GM12878 (cell line): ENCODE measurements around the gene MYO1D. TPM values are rescaled to one million over a fixed set of nuclear protein-coding genes. Genes with fewer than 3 reads are reported as not detected.

ENCODE experiments used
- ATAC-seq: fragments of 200-7000 bp; cut with Tn5 transposase; 3 replicates; pipeline ENCODE4 v1.9.1; 2020; ENCODE audit warnings: mild to moderate bottlenecking, moderate library complexity
- BruUV-seq: library from RNA; stranded (reverse); fragments of 400-500 nt; replicated peaks from 2 replicates; lab custom pipeline; 2021; lab: Mats Ljungman, UMichigan
- CTCF ChIA-PET: fragments of 300-600 bp; sonication (Branson Sonifier 250); formaldehyde crosslinking; extraction: SDS; loops from one replicate; lab custom pipeline; 2021; ENCODE audit warnings: inconsistent platforms; lab: Yijun Ruan, JAX
- POLR2A ChIA-PET: fragments of 350-600 bp; formaldehyde crosslinking; extraction: SDS; loops from one replicate; lab custom pipeline; 2021; ENCODE audit warnings: inconsistent platforms; lab: Charles Lee
- RAD21 ChIA-PET: fragments of 300-600 bp; sonication (Branson Sonifier 250); formaldehyde crosslinking; loops from one replicate; lab custom pipeline; 2023; ENCODE audit warnings: antibody characterized with exemption; ENCODE audit not compliant: unreplicated experiment; lab: Charles Lee
- SMC1A ChIA-PET: fragments of 300-600 bp; sonication (Branson Sonifier 250); formaldehyde crosslinking; loops from one replicate; lab custom pipeline; 2023; ENCODE audit not compliant: unreplicated experiment, uncharacterized antibody; lab: Charles Lee
- DNase-seq: peaks from one replicate; pipeline ENCODE4 v3.0.0-alpha.2; 2011; ENCODE audit warnings: low read depth, low spot score
- FAIRE-seq: peaks from 3 replicates; lab custom pipeline; 2011; peaks lifted over from hg19 to GRCh38; lab: Jason Lieb, UNC
- H2AFZ ChIP-seq: 2 replicates; pipeline ENCODE4 v1.6.0; 2011; ENCODE audit warnings: low read depth, low read length, control low read depth; ENCODE audit not compliant: control insufficient read depth
- H3K27ac ChIP-seq: 2 replicates; pipeline ENCODE4 v1.5.1; 2011; ENCODE audit warnings: control low read depth; ENCODE audit not compliant: control insufficient read depth, insufficient read depth
- H3K27me3 ChIP-seq, 2 experiments: replicated peaks in 1 of 2; 2 replicates each; pipeline versions ENCODE4 v1.6.0 to v1.6.1; 2011; ENCODE audit warnings: low read length in 1 of 2; ENCODE audit not compliant: control insufficient read depth in 2 of 2, insufficient read depth in 2 of 2
- H3K36me3 ChIP-seq, 2 experiments: 2 replicates each; pipeline ENCODE4 v1.5.1; 2011; ENCODE audit warnings: low read length in 1 of 2; ENCODE audit not compliant: control insufficient read depth in 2 of 2, insufficient read depth in 2 of 2
- H3K4me1 ChIP-seq: 2 replicates; pipeline ENCODE4 v1.6.1; 2011; ENCODE audit warnings: mild to moderate bottlenecking, low read length, moderate library complexity, mixed read lengths; ENCODE audit not compliant: control insufficient read depth, insufficient read depth
- H3K4me2 ChIP-seq: 2 replicates; pipeline ENCODE4 v1.6.0; 2011; ENCODE audit warnings: control low read depth; ENCODE audit not compliant: control insufficient read depth, insufficient read depth
- H3K4me3 ChIP-seq: fragments of 200-600 bp; sonication (generic); 2 replicates; pipeline ENCODE4 v1.5.1; 2016
- H3K79me2 ChIP-seq: 2 replicates; pipeline ENCODE4 v1.6.0; 2011; ENCODE audit warnings: low read length; ENCODE audit not compliant: control insufficient read depth, insufficient read depth
- H3K9ac ChIP-seq: 2 replicates; pipeline ENCODE4 v1.8.0; 2011; ENCODE audit warnings: low read length, control low read depth, mixed read lengths; ENCODE audit not compliant: control insufficient read depth, insufficient read depth
- H3K9me3 ChIP-seq: replicated peaks from 3 replicates; pipeline ENCODE4 v1.5.1; 2011; ENCODE audit warnings: mild to moderate bottlenecking, low read length; ENCODE audit not compliant: control insufficient read depth, insufficient read depth
- H4K20me1 ChIP-seq: 2 replicates; pipeline ENCODE4 v1.6.0; 2011; ENCODE audit not compliant: control insufficient read depth, insufficient read depth
- BMI1 ChIP-seq: fragments of 450-650 bp; IDR thresholded peaks from 2 replicates; pipeline ENCODE4 v1.6.1; 2016; ENCODE audit warnings: mild to moderate bottlenecking, moderate library complexity, borderline replicate concordance
- EED ChIP-seq: sonication (generic); IDR thresholded peaks from 2 replicates; pipeline ENCODE4 v1.6.1; 2016; ENCODE audit warnings: antibody characterized with exemption, low read depth
- ESRRA ChIP-seq: IDR thresholded peaks from 2 replicates; pipeline ENCODE4 v1.6.1; 2012; ENCODE audit warnings: mild to moderate bottlenecking, low read length, improper control_type of control experiment
- FOXK2 ChIP-seq: fragments of 450-650 bp; IDR thresholded peaks from 2 replicates; pipeline ENCODE4 v1.6.1; 2017; ENCODE audit warnings: mild to moderate bottlenecking, moderate library complexity
- HDAC6 ChIP-seq: fragments of 200-600 bp; sonication (generic); IDR thresholded peaks from one replicate; pipeline ENCODE4 v1.8.0; 2017; ENCODE audit warnings: antibody characterized with exemption; ENCODE audit not compliant: unreplicated experiment
- MXI1 ChIP-seq: fragments of 150-350 bp; IDR thresholded peaks from 2 replicates; pipeline ENCODE4 v1.6.1; 2011; ENCODE audit warnings: low read depth, mild to moderate bottlenecking, inconsistent platforms, low read length, improper control_type of control experiment
- NFYA ChIP-seq: IDR thresholded peaks from 2 replicates; pipeline ENCODE4 v1.6.1; 2011; ENCODE audit warnings: low read depth, mild to moderate bottlenecking, low read length, improper control_type of control experiment, borderline replicate concordance
- POLR2A ChIP-seq: IDR thresholded peaks from 2 replicates; pipeline ENCODE4 v1.6.1; 2011; ENCODE audit warnings: low read depth, mild to moderate bottlenecking, low read length
- WRNIP1 ChIP-seq: IDR thresholded peaks from 2 replicates; pipeline ENCODE4 v1.6.1; 2011; ENCODE audit warnings: low read depth, low read length, improper control_type of control experiment, borderline replicate concordance
- ZNF207 ChIP-seq: fragments of 450-650 bp; IDR thresholded peaks from 2 replicates; pipeline ENCODE4 v1.6.1; 2014; ENCODE audit warnings: antibody characterized with exemption, mild to moderate bottlenecking, borderline replicate concordance
- ZNF217 ChIP-seq: fragments of 450-650 bp; IDR thresholded peaks from 2 replicates; pipeline ENCODE4 v1.6.1; 2017; ENCODE audit warnings: antibody characterized with exemption, mild to moderate bottlenecking
- ZNF384 ChIP-seq: IDR thresholded peaks from 2 replicates; pipeline ENCODE4 v1.6.1; 2012; ENCODE audit warnings: low read depth, mild to moderate bottlenecking, low read length, improper control_type of control experiment, borderline replicate concordance
- ZSCAN29 ChIP-seq: fragments of 450-650 bp; IDR thresholded peaks from 2 replicates; pipeline ENCODE4 v1.6.1; 2017; ENCODE audit warnings: mild to moderate bottlenecking, moderate library complexity
- WGBS: methylation state at CpG from one replicate; pipeline ENCODE4 v1.1.6; 2016; ENCODE audit warnings: low lambda C conversion rate; ENCODE audit not compliant: insufficient replicate concordance, insufficient coverage; ENCODE audit errors: missing lambda C conversion rate; 5-methylcytosine and 5-hydroxymethylcytosine counted together
- in situ Hi-C: fragments of 300-500 bp; cut with MboI; formaldehyde crosslinking; loops from 9 replicates; pipeline ENCODE4 v1.14.3; 2018; ENCODE audit warnings: mixed read lengths
- intact Hi-C: fragments of 100-400 bp; cut with micrococcal nuclease; formaldehyde crosslinking; loops from one replicate; pipeline ENCODE4 v1.14.2; 2022; ENCODE audit not compliant: unreplicated experiment
- polyA plus RNA-seq, 11 experiments: library from polyadenylated mRNA; depleted of rRNA in 4 of 11; unstranded in 6 of 11; stranded (reverse) in 5 of 11; fragments of >200 nt; fragmentation: Nextera tagmentation in 4 of 11; fragmentation: Illumina TruSeq in 1 of 11; extraction: Ambion mirVana in 4 of 11; extraction: Trizol in 1 of 11; gene quantifications; 1 replicate in 1 of 11; 2 replicates in 10 of 11; pipeline versions ENCODE4 v1.2.1 to v1.2.3, GENCODE V29; 2011 to 2016; ENCODE audit warnings: inconsistent platforms in 2 of 11, missing spikeins in 2 of 11, low read depth in 1 of 11
- total RNA-seq, 4 experiments: library from RNA; depleted of rRNA in 3 of 4; stranded (reverse); fragments of >200 nt in 3 of 4; fragmentation: Illumina TruSeq in 1 of 4; extraction: Trizol in 1 of 4; gene quantifications; 2 replicates each; pipeline versions ENCODE4 v1.2.1 to v1.2.3, GENCODE V29; 2013 to 2021
- TF ChIP-seq, protein P1 (sequence below): fragments of 450-650 bp; IDR thresholded peaks from 2 replicates; pipeline ENCODE4 v1.6.1; 2017; ENCODE audit warnings: low read depth, mild to moderate bottlenecking, moderate library complexity
- TF ChIP-seq, protein P2 (sequence below): fragments of 450-650 bp; formaldehyde crosslinking; IDR thresholded peaks from 2 replicates; pipeline ENCODE4 v1.5.0; 2022; ENCODE audit warnings: mild to moderate bottlenecking, missing genetic modification characterization
- TF ChIP-seq, protein P3 (sequence below): fragments of 450-650 bp; IDR thresholded peaks from 2 replicates; pipeline ENCODE4 v1.6.1; 2016; ENCODE audit warnings: mild to moderate bottlenecking

Gene MYO1D
- total and polyA plus RNA-seq, 10 of the 15 experiments (the other 5 are each of a cell fraction or from before 2014, with no cell fraction given), result 1.8 to 37.7 (median 25.4) TPM

DNA sequence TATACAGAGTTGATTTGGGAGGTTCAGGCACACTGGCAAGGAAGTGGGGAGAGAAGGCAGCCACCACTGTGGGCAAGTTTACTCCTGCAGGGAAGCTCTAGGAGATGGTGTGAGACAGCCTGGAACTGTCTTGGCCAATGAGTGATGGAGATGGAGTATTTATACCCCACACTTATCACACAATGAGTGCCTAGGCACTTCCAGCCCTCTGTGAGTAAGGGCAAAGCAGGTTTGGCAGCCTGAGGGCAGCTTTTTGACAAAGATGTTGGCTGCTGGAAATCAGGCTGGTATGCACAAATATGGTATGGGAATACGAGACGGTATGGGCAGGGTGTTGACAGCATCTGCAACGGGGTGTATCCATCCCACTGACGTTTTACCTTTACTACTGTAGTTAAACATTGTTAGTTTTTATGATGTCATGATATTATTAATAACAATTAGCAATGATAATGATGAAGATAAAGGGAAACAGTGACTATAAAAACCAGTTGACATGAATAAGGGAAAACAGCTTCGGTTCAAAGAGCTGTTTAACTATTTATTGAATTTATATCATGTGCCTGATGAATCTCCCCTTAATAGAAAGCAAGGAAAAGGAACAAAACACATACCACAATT lies 240.2 kb downstream of the MYO1D start:
- in situ Hi-C loops, result no loop called here
- FAIRE-seq, result no peak
- BruUV-seq, result no TSS peak
- RAD21 ChIA-PET, result no interaction called here
- no peak overlapping the region for H3K4me2 ChIP-seq
- no peak for DNase-seq
- H3K9ac ChIP-seq, result no peak overlapping the region
- no peaks in the 10 kb centered on the region for H3K9me3 ChIP-seq
- SMC1A ChIA-PET, result no interaction called here
- POLR2A ChIA-PET, result no interaction called here
- 73% methylated on average over 5 of the region's 5 CpGs for WGBS
- no peak overlapping the region for H3K27ac ChIP-seq
- TF ChIP-seq, protein P1, sequence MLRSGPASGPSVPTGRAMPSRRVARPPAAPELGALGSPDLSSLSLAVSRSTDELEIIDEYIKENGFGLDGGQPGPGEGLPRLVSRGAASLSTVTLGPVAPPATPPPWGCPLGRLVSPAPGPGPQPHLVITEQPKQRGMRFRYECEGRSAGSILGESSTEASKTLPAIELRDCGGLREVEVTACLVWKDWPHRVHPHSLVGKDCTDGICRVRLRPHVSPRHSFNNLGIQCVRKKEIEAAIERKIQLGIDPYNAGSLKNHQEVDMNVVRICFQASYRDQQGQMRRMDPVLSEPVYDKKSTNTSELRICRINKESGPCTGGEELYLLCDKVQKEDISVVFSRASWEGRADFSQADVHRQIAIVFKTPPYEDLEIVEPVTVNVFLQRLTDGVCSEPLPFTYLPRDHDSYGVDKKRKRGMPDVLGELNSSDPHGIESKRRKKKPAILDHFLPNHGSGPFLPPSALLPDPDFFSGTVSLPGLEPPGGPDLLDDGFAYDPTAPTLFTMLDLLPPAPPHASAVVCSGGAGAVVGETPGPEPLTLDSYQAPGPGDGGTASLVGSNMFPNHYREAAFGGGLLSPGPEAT, result no peak
- TF ChIP-seq MXI1 (no peak), BMI1 (no peak), NFYA (no peak), POLR2A (no peak), ZSCAN29 (no peak), ESRRA (no peak), ZNF384 (no peak), EED (no peak), ZNF207 (no peak), ZNF217 (no peak), HDAC6 (no peak), WRNIP1 (no peak), FOXK2 (no peak)
- TF ChIP-seq, protein P2, sequence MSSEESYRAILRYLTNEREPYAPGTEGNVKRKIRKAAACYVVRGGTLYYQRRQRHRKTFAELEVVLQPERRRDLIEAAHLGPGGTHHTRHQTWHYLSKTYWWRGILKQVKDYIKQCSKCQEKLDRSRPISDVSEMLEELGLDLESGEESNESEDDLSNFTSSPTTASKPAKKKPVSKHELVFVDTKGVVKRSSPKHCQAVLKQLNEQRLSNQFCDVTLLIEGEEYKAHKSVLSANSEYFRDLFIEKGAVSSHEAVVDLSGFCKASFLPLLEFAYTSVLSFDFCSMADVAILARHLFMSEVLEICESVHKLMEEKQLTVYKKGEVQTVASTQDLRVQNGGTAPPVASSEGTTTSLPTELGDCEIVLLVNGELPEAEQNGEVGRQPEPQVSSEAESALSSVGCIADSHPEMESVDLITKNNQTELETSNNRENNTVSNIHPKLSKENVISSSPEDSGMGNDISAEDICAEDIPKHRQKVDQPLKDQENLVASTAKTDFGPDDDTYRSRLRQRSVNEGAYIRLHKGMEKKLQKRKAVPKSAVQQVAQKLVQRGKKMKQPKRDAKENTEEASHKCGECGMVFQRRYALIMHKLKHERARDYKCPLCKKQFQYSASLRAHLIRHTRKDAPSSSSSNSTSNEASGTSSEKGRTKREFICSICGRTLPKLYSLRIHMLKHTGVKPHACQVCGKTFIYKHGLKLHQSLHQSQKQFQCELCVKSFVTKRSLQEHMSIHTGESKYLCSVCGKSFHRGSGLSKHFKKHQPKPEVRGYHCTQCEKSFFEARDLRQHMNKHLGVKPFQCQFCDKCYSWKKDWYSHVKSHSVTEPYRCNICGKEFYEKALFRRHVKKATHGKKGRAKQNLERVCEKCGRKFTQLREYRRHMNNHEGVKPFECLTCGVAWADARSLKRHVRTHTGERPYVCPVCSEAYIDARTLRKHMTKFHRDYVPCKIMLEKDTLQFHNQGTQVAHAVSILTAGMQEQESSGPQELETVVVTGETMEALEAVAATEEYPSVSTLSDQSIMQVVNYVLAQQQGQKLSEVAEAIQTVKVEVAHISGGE, result no peak
- TF ChIP-seq, protein P3, sequence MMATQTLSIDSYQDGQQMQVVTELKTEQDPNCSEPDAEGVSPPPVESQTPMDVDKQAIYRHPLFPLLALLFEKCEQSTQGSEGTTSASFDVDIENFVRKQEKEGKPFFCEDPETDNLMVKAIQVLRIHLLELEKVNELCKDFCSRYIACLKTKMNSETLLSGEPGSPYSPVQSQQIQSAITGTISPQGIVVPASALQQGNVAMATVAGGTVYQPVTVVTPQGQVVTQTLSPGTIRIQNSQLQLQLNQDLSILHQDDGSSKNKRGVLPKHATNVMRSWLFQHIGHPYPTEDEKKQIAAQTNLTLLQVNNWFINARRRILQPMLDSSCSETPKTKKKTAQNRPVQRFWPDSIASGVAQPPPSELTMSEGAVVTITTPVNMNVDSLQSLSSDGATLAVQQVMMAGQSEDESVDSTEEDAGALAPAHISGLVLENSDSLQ, result no peak
- intact Hi-C loops, result no loop called here
- no peak for ATAC-seq
- CTCF ChIA-PET, result interaction anchor here (1.6 kb wide), 1 partner anchor 175 kb away, joined by 5 read pairs; no protein-coding TSS in a partner anchor
- no peak overlapping the region for H2AFZ ChIP-seq
- no peaks in the 10 kb centered on the region for H4K20me1 ChIP-seq
- no peak overlapping the region for H3K4me3 ChIP-seq
- H3K79me2 ChIP-seq, result no peaks in the 10 kb centered on the region
- no peaks in the 10 kb centered on the region for H3K4me1 ChIP-seq
- no peaks in the 10 kb centered on the region for H3K27me3 ChIP-seq
- no peaks in the 10 kb centered on the region for H3K36me3 ChIP-seq
